Neuronal stem cell (in vitro differentiated cells): ENCODE data around the gene NOL3.

Experiments
- DNase-seq: peaks from one replicate; pipeline ENCODE4 v3.0.0-alpha.2; 2013; ENCODE audit warnings: low spot score
- H2AFZ ChIP-seq: one replicate; pipeline ENCODE4 v1.6.1; 2013; ENCODE audit warnings: mild to moderate bottlenecking, low read length, inconsistent platforms
- H2AK5ac ChIP-seq: 2 replicates; pipeline ENCODE4 v1.6.1; 2013; ENCODE audit warnings: low read depth, mild to moderate bottlenecking, inconsistent platforms, low read length, moderate library complexity, mixed read lengths
- H2BK120ac ChIP-seq: 2 replicates; pipeline ENCODE4 v1.6.1; 2013; ENCODE audit warnings: low read depth, mild to moderate bottlenecking, inconsistent platforms, low read length, moderate library complexity, mixed read lengths
- H2BK12ac ChIP-seq: one replicate; pipeline ENCODE4 v1.6.1; 2013; ENCODE audit warnings: low read length, inconsistent platforms
- H2BK15ac ChIP-seq: 2 replicates; pipeline ENCODE4 v1.6.1; 2013; ENCODE audit warnings: mild to moderate bottlenecking, low read length, inconsistent platforms, mixed read lengths
- H2BK5ac ChIP-seq: one replicate; pipeline ENCODE4 v1.6.1; 2013; ENCODE audit warnings: inconsistent platforms, mild to moderate bottlenecking, low read length, moderate library complexity
- H3K14ac ChIP-seq: one replicate; pipeline ENCODE4 v1.6.1; 2013; ENCODE audit warnings: low read length, inconsistent platforms
- H3K18ac ChIP-seq: 2 replicates; pipeline ENCODE4 v1.6.1; 2013; ENCODE audit warnings: low read length, inconsistent platforms
- H3K23ac ChIP-seq: 2 replicates; pipeline ENCODE4 v1.6.1; 2013; ENCODE audit warnings: low read depth, mild to moderate bottlenecking, mixed read lengths, low read length, inconsistent platforms; ENCODE audit not compliant: poor library complexity
- H3K27ac ChIP-seq: replicated peaks from 3 replicates; pipeline ENCODE4 v1.5.1; 2013; ENCODE audit warnings: low read length, inconsistent platforms
- H3K27me3 ChIP-seq, 3 experiments: 2 replicates each; pipeline ENCODE4 v1.6.1; 2013; ENCODE audit warnings: low read length in 3 of 3, mild to moderate bottlenecking in 2 of 3, inconsistent platforms in 1 of 3, low read depth in 1 of 3, mixed read lengths in 1 of 3, moderate library complexity in 1 of 3; ENCODE audit not compliant: control insufficient read depth in 3 of 3, insufficient read depth in 3 of 3
- H3K36me3 ChIP-seq, 2 donors: replicated peaks in 1 of 2; 2 replicates each; pipeline ENCODE4 v1.6.1; 2013; ENCODE audit warnings: low read length in 2 of 2; ENCODE audit not compliant: control insufficient read depth in 2 of 2, insufficient read depth in 2 of 2
- H3K4ac ChIP-seq: 2 replicates; pipeline ENCODE4 v1.6.1; 2013; ENCODE audit warnings: inconsistent platforms, mild to moderate bottlenecking, low read length, moderate library complexity
- H3K4me1 ChIP-seq, 2 donors: 1 replicate in 1 of 2; 2 replicates in 1 of 2; pipeline ENCODE4 v1.6.1; 2013; ENCODE audit warnings: low read length in 2 of 2, low read depth in 1 of 2; ENCODE audit not compliant: control insufficient read depth in 2 of 2, insufficient read depth in 1 of 2
- H3K4me2 ChIP-seq: one replicate; pipeline ENCODE4 v1.6.1; 2013; ENCODE audit warnings: mild to moderate bottlenecking, low read length, inconsistent platforms; ENCODE audit not compliant: insufficient read depth, poor library complexity, severe bottlenecking
- H3K4me3 ChIP-seq, 2 donors: 2 replicates each; pipeline ENCODE4 v1.5.1; 2013; ENCODE audit warnings: low read length in 2 of 2, mild to moderate bottlenecking in 2 of 2, inconsistent platforms in 1 of 2, moderate library complexity in 1 of 2
- H3K79me1 ChIP-seq: one replicate; pipeline ENCODE4 v1.6.1; 2013; ENCODE audit warnings: low read depth, mild to moderate bottlenecking, inconsistent platforms, low read length, moderate library complexity
- H3K9ac ChIP-seq: one replicate; pipeline ENCODE4 v1.6.1; 2013; ENCODE audit warnings: mild to moderate bottlenecking, low read depth, low read length, inconsistent platforms; ENCODE audit not compliant: poor library complexity
- H3K9me3 ChIP-seq, 2 donors: replicated peaks in 1 of 2; 2 replicates each; pipeline versions ENCODE3 to v1.6.1; 2013; ENCODE audit warnings: low read length in 2 of 2, mild to moderate bottlenecking in 2 of 2, inconsistent platforms in 1 of 2, low read depth in 1 of 2, mixed read lengths in 1 of 2, moderate library complexity in 1 of 2; ENCODE audit not compliant: control insufficient read depth in 2 of 2, insufficient read depth in 1 of 2
- H4K8ac ChIP-seq: one replicate; pipeline ENCODE4 v1.6.1; 2013; ENCODE audit warnings: low read depth, mild to moderate bottlenecking, inconsistent platforms, low read length, moderate library complexity
- H4K91ac ChIP-seq: one replicate; pipeline ENCODE4 v1.6.1; 2013; ENCODE audit warnings: low read length, low read depth, mild to moderate bottlenecking, inconsistent platforms; ENCODE audit not compliant: poor library complexity
- WGBS, 2 donors: extraction: QIAGEN DNeasy Blood & Tissue Kit; methylation state at CpG; one replicate each; pipeline ENCODE4 v1.1.7; 2013; ENCODE audit warnings: missing lambda C conversion rate in 2 of 2, mixed read lengths in 1 of 2; ENCODE audit not compliant: insufficient read length in 2 of 2, insufficient replicate concordance in 1 of 2; ENCODE audit errors: extremely low coverage in 2 of 2; 5-methylcytosine and 5-hydroxymethylcytosine counted together
- small RNA-seq: library from polyadenylated mRNA; stranded (forward); fragments of <200 nt; extraction: miRNeasy Mini kit (QIAGEN cat#:217004); gene quantifications from one replicate; pipeline ENCODE3, GENCODE V24; 2013; ENCODE audit not compliant: insufficient read depth

Gene NOL3

DNA sequence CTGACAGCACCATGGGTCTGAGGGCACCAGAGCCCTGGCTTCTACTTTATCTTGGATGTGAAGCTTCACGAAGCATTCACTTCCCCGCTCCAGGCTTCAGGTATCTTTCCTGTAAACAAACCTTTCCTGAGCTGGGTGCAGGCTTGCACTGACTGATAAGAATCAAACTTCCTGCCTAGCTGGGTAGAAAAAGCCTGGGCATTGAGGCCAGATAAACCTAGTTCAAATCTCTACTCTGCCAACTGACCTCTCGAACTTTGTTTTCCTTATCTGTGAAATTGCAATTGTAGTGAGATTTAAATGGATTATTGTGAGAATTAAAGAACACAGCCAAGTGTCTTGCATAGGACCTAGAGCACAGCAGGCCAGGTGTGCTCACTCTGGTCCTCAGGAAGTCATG is 53.7 kb downstream of the NOL3 start:
- H2BK5ac ChIP-seq, result no peak overlapping the region
- no peak overlapping the region for H3K23ac ChIP-seq
- no peak overlapping the region for H3K4ac ChIP-seq
- DNase-seq, result no peak
- H3K27ac ChIP-seq, result no peak overlapping the region
- H3K4me2 ChIP-seq, result no peak overlapping the region
- H2AK5ac ChIP-seq, result no peak overlapping the region
- no peaks in the 10 kb centered on the region for H3K9me3 ChIP-seq
- H3K4me3 ChIP-seq, result no peak overlapping the region
- WGBS, 2 donors, result no CpG with 5 or more reads among the region's 3 CpGs
- no peak overlapping the region for H4K8ac ChIP-seq
- H2AFZ ChIP-seq, result no peak overlapping the region
- H2BK12ac ChIP-seq, result no peak overlapping the region
- peaks cover 7% of the 10 kb centered on the region for H3K79me1 ChIP-seq
- no peak overlapping the region for H3K18ac ChIP-seq
- H3K14ac ChIP-seq, result no peak overlapping the region
- peaks cover 10 to 13% of the 10 kb centered on the region in 2 donors for H3K4me1 ChIP-seq
- no peak overlapping the region for H4K91ac ChIP-seq
- H3K27me3 ChIP-seq, result peaks cover 0 to 2% (median 0%) of the 10 kb centered on the region in 3 experiments
- no peak overlapping the region for H2BK120ac ChIP-seq
- H2BK15ac ChIP-seq, result no peak overlapping the region
- H3K36me3 ChIP-seq, result peaks cover 4 to 17% of the 10 kb centered on the region in 2 donors
- H3K9ac ChIP-seq, result no peak overlapping the region

Small RNAs within 50 kb of the gene (small RNA-seq; reads per million reads assigned to genes)
- 256 reads per million, percentile 98 among the genes with 10 or more reads in this experiment for gene MIR328
